Neural progenitor cell (in vitro differentiated cells): ENCODE data around the gene CADPS. TPM values are rescaled to one million over a fixed set of nuclear protein-coding genes. Genes with fewer than 3 reads are reported as not detected.

Source experiments
- DNase-seq: peaks from one replicate; pipeline ENCODE4 v3.0.0-alpha.2; 2016; ENCODE audit warnings: low spot score
- H2AFZ ChIP-seq: fragments of 200-600 bp; sonication (generic); replicated peaks from 2 replicates; pipeline ENCODE4 v1.6.1; 2016; ENCODE audit warnings: antibody characterized with exemption
- H3F3A ChIP-seq: fragments of 200-600 bp; sonication (generic); 2 replicates; pipeline ENCODE4 v1.6.1; 2016; ENCODE audit warnings: antibody characterized with exemption, low read depth
- H3K27ac ChIP-seq: fragments of 200-600 bp; sonication (generic); 2 replicates; pipeline ENCODE4 v1.5.1; 2016; ENCODE audit warnings: mild to moderate bottlenecking
- H3K27me3 ChIP-seq: fragments of 200-600 bp; sonication (generic); 2 replicates; pipeline ENCODE4 v1.6.1; 2016; ENCODE audit warnings: mild to moderate bottlenecking, moderate library complexity
- H3K36me3 ChIP-seq: fragments of 200-600 bp; sonication (generic); 2 replicates; pipeline ENCODE4 v1.5.1; 2016
- H3K4me1 ChIP-seq: fragments of 200-600 bp; sonication (generic); 2 replicates; pipeline ENCODE4 v1.6.1; 2016; ENCODE audit warnings: mixed run types
- H3K4me2 ChIP-seq: fragments of 200-600 bp; sonication (generic); 2 replicates; pipeline ENCODE4 v1.6.1; 2016
- H3K4me3 ChIP-seq: fragments of 200-600 bp; sonication (generic); 2 replicates; pipeline ENCODE4 v1.5.1; 2016
- H3K79me2 ChIP-seq: fragments of 200-600 bp; sonication (generic); 2 replicates; pipeline ENCODE4 v1.6.1; 2016; ENCODE audit warnings: low read depth
- H3K9ac ChIP-seq: fragments of 200-600 bp; sonication (generic); 2 replicates; pipeline ENCODE4 v1.6.1; 2016
- H3K9me3 ChIP-seq: fragments of 200-600 bp; sonication (generic); 2 replicates; pipeline ENCODE4 v1.5.1; 2016; ENCODE audit warnings: low read depth
- H4K20me1 ChIP-seq: fragments of 200-600 bp; sonication (generic); 2 replicates; pipeline ENCODE4 v1.6.1; 2016; ENCODE audit warnings: low read depth
- H3K27ac Mint-ChIP-seq: 3 replicates; pipeline ENCODE4 v1.8.0; 2021; ENCODE audit warnings: mixed read lengths
- H3K27me3 Mint-ChIP-seq: 2 replicates; pipeline ENCODE4 v1.8.0; 2022; ENCODE audit warnings: low read depth, mild to moderate bottlenecking, inconsistent platforms, moderate library complexity, mixed read lengths; ENCODE audit not compliant: insufficient read depth
- H3K36me3 Mint-ChIP-seq: 3 replicates; pipeline ENCODE4 v1.8.0; 2021; ENCODE audit warnings: mixed read lengths
- H3K4me1 Mint-ChIP-seq: 3 replicates; pipeline ENCODE4 v1.8.0; 2021; ENCODE audit warnings: mixed read lengths
- H3K4me3 Mint-ChIP-seq: 3 replicates; pipeline ENCODE4 v1.8.0; 2021; ENCODE audit warnings: mild to moderate bottlenecking, moderate library complexity, mixed read lengths
- H3K9me3 Mint-ChIP-seq: 3 replicates; pipeline ENCODE4 v1.8.0; 2020; ENCODE audit warnings: mixed read lengths
- EZH2 ChIP-seq: fragments of 200-600 bp; sonication (generic); IDR thresholded peaks from 2 replicates; pipeline ENCODE4 v1.6.1; 2017; ENCODE audit warnings: antibody characterized with exemption, mild to moderate bottlenecking, moderate library complexity
- EZH2phosphoT487 ChIP-seq: fragments of 200-600 bp; sonication (generic); IDR thresholded peaks from 2 replicates; pipeline ENCODE4 v1.6.1; 2017; ENCODE audit warnings: antibody characterized with exemption
- total RNA-seq: library from RNA; depleted of rRNA; stranded (reverse); fragments of >200 nt; gene quantifications from 2 replicates; pipeline ENCODE4 v1.2.3, GENCODE V29; 2015; ENCODE audit warnings: low replicate concordance
- TF ChIP-seq, protein P1 (sequence below): fragments of 200-600 bp; sonication (generic); IDR thresholded peaks from 2 replicates; pipeline ENCODE4 v1.5.1; 2017; ENCODE audit warnings: antibody characterized with exemption, mild to moderate bottlenecking

Gene CADPS
- total RNA-seq, 1 donor from 2014 or later = 17.3 TPM

DNA sequence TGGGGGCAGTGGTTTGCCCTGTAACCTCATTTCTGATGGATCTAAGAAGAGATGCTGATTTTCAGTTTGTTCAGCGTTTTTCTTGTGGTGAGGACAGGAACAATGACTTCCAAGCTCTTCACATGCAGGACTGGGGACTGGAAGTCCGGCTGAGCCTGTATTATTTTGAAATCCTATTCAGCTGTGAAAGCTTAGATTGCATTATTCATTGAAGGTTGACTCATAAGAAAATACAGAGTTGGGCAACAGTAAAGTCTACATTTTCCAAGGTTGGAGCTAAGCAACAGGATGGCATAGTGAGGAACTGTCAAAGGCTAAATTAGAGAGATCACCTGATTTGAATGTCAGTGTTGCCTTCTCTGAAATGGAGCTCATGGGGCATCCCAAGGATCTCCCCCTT lies 270.9 kb downstream of the CADPS start:
- H3K4me3 ChIP-seq = no peak overlapping the region
- TF ChIP-seq EZH2phosphoT487 (no peak), EZH2 (no peak)
- TF ChIP-seq, protein P1, sequence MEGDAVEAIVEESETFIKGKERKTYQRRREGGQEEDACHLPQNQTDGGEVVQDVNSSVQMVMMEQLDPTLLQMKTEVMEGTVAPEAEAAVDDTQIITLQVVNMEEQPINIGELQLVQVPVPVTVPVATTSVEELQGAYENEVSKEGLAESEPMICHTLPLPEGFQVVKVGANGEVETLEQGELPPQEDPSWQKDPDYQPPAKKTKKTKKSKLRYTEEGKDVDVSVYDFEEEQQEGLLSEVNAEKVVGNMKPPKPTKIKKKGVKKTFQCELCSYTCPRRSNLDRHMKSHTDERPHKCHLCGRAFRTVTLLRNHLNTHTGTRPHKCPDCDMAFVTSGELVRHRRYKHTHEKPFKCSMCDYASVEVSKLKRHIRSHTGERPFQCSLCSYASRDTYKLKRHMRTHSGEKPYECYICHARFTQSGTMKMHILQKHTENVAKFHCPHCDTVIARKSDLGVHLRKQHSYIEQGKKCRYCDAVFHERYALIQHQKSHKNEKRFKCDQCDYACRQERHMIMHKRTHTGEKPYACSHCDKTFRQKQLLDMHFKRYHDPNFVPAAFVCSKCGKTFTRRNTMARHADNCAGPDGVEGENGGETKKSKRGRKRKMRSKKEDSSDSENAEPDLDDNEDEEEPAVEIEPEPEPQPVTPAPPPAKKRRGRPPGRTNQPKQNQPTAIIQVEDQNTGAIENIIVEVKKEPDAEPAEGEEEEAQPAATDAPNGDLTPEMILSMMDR = no peak
- no peak overlapping the region for H3K4me2 ChIP-seq
- H3F3A ChIP-seq = peaks cover 28% of the 10 kb centered on the region
- H2AFZ ChIP-seq = no peak overlapping the region
- no peak overlapping the region for H3K27ac Mint-ChIP-seq
- H3K27me3 Mint-ChIP-seq = peaks cover 5% of the 10 kb centered on the region
- no peak overlapping the region for H3K27ac ChIP-seq
- H3K36me3 ChIP-seq = no peaks in the 10 kb centered on the region
- no peaks in the 10 kb centered on the region for H3K36me3 Mint-ChIP-seq
- H4K20me1 ChIP-seq = no peaks in the 10 kb centered on the region
- no peaks in the 10 kb centered on the region for H3K79me2 ChIP-seq
- H3K9ac ChIP-seq = no peak overlapping the region
- no peaks in the 10 kb centered on the region for H3K27me3 ChIP-seq
- H3K4me3 Mint-ChIP-seq = no peak overlapping the region
- no peak for DNase-seq
- peaks cover 39% of the 10 kb centered on the region for H3K4me1 ChIP-seq
- H3K9me3 ChIP-seq = no peaks in the 10 kb centered on the region
- peaks cover 53% of the 10 kb centered on the region for H3K4me1 Mint-ChIP-seq
- peaks cover 3% of the 10 kb centered on the region for H3K9me3 Mint-ChIP-seq

DNA sequence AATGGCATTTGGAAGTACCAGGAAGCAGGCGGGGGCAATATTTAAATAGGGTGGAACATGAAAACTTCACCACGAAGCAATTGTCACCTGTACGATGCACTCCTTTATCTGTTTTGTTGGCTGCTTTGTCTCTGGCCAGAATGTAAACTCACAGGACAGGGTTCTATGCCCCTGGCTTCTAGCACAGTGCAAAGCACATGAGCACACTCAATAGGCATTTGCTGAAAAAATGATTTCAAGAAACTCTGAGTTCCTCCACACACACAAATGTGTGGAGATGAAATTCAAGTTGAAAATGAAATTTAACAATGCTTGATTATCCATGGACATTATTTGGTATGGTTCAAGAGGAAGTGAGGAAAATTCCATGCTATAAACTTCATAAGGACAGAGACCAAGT lies 272.2 kb downstream of the CADPS start:
- H3K9me3 Mint-ChIP-seq = peaks cover 3% of the 10 kb centered on the region
- no peaks in the 10 kb centered on the region for H3K36me3 ChIP-seq
- H3K4me3 ChIP-seq = no peak overlapping the region
- H3K27me3 ChIP-seq = no peaks in the 10 kb centered on the region
- no peak overlapping the region for H3K27ac Mint-ChIP-seq
- no peak for TF ChIP-seq EZH2phosphoT487
- TF ChIP-seq, protein P1 = no peak
- no peak for TF ChIP-seq EZH2
- no peak for DNase-seq
- H3K9me3 ChIP-seq = no peaks in the 10 kb centered on the region
- H3K27me3 Mint-ChIP-seq = peaks cover 5% of the 10 kb centered on the region
- no peak overlapping the region for H3K27ac ChIP-seq
- no peak overlapping the region for H2AFZ ChIP-seq
- H3K4me1 Mint-ChIP-seq = peaks cover 53% of the 10 kb centered on the region
- no peak overlapping the region for H3K9ac ChIP-seq
- no peaks in the 10 kb centered on the region for H3K79me2 ChIP-seq
- H4K20me1 ChIP-seq = no peaks in the 10 kb centered on the region
- no peaks in the 10 kb centered on the region for H3K36me3 Mint-ChIP-seq
- peaks cover 39% of the 10 kb centered on the region for H3K4me1 ChIP-seq
- H3K4me3 Mint-ChIP-seq = no peak overlapping the region
- H3K4me2 ChIP-seq = no peak overlapping the region
- peaks cover 28% of the 10 kb centered on the region for H3F3A ChIP-seq

DNA sequence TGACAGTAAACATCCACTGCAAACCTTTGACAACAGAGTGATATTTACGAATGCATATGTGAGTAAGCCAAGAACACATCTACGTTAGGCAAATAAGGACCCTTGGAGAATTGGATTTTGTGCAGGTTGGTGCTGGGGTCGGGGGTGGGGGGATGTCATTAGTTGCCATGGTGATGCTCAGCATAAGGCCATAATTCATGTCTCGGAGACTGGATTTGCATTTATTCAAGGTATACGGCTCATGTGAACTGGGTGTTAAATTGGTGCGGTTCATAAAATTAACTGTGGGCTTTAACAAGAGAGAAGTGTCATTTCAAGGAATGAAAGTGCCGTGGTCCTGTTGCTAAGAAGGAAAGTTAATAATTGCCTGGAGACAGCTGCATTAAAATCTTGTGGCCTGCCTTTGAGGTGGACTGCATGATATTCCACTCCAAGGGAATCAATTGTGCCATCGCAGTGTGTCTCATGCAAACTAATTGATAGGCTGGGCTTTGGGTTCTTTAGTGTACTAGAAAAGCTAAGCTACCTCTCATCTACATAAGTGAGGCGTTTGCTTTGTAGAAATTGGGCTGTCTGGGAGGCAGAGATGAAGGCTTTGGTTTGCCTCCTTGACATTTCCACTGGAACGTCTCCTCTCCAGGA lies 273.0 kb downstream of the CADPS start:
- Histone ChIP-seq H2AFZ (no peak overlapping the region), H3K27ac (no peak overlapping the region), H3K79me2 (no peaks in the 10 kb centered on the region), H3K27me3 (no peaks in the 10 kb centered on the region), H3K4me1 (peaks cover 37% of the 10 kb centered on the region), H3K9me3 (no peaks in the 10 kb centered on the region), H3K4me2 (no peak overlapping the region), H3F3A (peaks cover 22% of the 10 kb centered on the region), H3K4me3 (no peak overlapping the region), H4K20me1 (no peaks in the 10 kb centered on the region), H3K36me3 (no peaks in the 10 kb centered on the region), H3K9ac (no peak overlapping the region)
- Mint-ChIP-seq H3K27me3 (peaks cover 5% of the 10 kb centered on the region), H3K9me3 (peaks cover 3% of the 10 kb centered on the region), H3K4me3 (no peak overlapping the region), H3K36me3 (no peaks in the 10 kb centered on the region), H3K27ac (peak overlapping the region; percentile 62), H3K4me1 (peaks cover 57% of the 10 kb centered on the region)
- no peak for TF ChIP-seq EZH2
- TF ChIP-seq, protein P1 = no peak
- TF ChIP-seq EZH2phosphoT487 = no peak
- no peak for DNase-seq
